Amniotic epithelial cell (primary cell): ENCODE data around the gene HSPA1L.

ENCODE experiments used
- DNase-seq: peaks from one replicate; pipeline ENCODE4 v3.0.0-alpha.2; 2010; ENCODE audit warnings: low read depth

The HSPA1L gene

GRCh38 chr6:31763619-31763940 lies 51.5 kb downstream of the HSPA1L start:
- no peak for DNase-seq

- DNase-seq: no peak
Measured at GRCh38 chr6:31762878-31763618, 52.0 kb downstream of the HSPA1L start.

- DNase-seq: no peak
Measured at GRCh38 chr6:31762356-31762755, 52.7 kb downstream of the HSPA1L start, which contains the start of gene SAPCD1. TSS of gene SAPCD1 (plus strand) at chr6:31762656. CDS start at chr6:31763055, 399 bp downstream.

DNA sequence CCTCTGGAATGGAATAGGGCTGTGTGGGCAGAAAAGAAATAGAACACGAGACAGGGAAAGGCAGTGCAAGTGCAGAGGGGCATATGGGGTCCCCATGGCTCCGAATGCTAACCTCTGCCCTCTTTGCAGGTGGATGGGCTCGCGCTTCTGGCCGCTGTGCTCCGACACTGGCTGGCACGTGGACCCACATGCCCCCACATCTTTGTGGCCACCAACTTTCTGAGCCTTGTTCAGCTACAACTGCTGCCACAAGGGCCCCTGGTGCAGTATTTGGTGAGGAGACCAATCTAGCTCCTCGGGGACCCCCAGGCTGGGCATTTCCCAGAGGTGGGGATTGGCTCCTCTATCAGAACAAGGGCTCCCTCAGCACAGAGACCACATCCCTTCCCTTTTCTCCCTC lies 53.7 kb downstream of the HSPA1L start:
- DNase-seq: no peak

DNA sequence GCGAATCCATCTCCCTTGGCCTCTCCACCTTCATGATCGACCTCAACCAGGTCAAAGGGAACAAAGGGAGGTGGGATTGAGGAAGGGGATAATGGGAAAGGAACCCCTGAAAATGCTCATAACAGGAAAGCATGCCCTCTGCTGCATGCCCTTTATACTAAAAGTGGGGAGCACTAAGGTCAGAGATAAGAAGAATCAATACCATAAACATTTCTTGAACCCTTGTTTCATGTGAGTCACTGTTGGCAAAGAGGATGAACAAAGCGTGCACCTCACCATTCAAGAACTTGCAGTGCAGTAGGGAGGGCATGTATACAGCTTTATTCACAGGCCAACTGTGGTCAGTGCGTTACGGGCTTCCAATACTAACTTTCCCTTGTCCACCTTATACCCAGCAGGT lies 54.3 kb downstream of the HSPA1L start:
- DNase-seq: no peak
